Effector CD4-positive, alpha-beta T cell (primary cell): Measurements from ENCODE around the gene TIMM22.
"Not testable (repeated sequence)": the region's sequence is repeated elsewhere in the genome, so short reads cannot be mapped to it uniquely, and the experiment has no call there.

ENCODE experiments used
- DNase-seq: peaks from one replicate; pipeline ENCODE4 v3.0.0-alpha.2; 2020

TIMM22 gene

DNA sequence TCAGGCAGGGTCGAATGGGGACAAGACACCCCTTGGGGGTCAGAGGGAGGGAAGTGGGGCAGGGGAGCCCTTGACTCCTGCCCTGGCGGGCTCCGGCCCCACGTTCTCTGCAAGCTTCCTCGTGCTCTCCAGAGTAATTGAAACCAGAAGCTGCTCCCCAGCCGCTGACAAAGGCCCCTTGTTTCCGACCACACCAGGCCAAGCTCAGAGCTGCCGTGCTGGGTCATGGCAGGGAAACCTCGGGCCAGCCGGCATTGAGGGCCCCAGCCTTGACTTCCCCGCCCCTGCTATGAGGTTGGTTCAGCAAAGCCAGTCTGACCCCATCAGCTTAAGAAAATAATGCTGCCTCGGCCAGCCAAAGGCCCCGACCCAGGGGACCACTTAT lies 43.3 kb downstream of the TIMM22 start:
- DNase-seq = no peak

DNA sequence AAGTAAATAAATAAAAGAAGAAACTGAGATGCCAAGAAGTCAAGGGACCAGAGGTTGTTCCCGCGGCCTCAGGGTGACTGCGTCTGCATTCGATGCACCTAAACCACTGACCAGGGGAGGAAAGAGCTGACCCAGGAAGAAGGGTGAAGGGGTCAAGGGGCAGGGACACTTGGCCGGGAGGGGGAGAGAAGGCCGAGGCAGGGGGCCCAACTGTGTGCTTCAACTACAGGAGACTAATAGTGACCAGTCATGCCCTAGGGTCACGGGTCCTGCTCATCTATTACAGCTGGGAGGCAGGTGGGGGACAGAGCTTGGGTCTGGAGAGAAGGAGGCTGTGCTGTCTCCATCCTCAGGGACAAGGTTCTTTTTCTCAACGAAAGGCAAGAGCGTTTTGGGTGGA lies 44.8 kb downstream of the TIMM22 start:
- no peak for DNase-seq

DNA sequence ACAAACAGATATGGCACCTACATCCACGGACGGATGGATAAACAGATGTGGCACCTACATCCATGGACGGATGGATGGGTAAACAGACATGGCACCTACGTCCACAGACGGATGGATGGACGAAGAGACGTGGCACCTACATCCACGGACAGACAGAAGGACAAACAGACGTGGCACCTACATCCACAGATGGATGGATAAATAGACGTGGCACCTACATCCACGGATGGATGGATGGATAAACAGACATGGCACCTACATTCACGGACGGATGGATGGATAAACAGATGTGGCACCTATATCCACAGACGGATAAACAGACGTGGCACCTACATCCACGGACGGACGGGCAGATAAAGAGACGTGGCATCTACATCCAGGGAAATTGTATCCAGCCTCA lies 45.6 kb downstream of the TIMM22 start:
- DNase-seq = no peak

DNA sequence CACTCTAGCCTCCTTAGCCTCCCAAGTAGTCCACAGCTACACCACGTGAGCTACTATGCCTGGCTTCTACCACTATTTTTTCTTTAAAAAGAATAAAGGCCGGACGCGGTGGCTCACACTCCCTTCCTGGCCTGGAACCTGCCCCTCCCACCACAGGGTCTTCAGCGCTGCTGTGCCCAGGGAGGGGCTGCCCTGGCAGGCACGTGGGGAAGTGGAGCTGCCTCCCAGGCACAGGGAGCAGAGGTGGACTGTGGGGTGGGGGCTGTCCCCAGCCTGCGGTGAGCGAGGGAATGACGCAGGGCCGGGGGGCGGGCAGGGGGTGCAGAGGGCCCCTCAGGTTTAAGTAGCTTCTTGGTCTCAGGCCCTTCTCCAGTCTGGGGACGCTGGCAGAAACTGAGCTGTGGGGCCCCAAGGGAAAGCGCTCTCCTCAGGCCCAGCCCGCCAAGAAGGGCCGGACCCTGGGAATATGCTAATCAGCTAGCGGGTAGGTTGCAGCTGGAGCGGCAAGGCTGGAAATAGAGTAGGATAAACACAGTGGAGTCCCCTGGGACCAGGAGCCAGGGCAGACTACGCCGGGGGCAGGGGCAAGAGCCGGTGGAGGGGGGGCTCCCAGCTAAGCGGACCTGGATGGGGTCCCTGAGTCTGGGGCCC lies 46.8 kb downstream of the TIMM22 start:
- DNase-seq = no peak

DNA sequence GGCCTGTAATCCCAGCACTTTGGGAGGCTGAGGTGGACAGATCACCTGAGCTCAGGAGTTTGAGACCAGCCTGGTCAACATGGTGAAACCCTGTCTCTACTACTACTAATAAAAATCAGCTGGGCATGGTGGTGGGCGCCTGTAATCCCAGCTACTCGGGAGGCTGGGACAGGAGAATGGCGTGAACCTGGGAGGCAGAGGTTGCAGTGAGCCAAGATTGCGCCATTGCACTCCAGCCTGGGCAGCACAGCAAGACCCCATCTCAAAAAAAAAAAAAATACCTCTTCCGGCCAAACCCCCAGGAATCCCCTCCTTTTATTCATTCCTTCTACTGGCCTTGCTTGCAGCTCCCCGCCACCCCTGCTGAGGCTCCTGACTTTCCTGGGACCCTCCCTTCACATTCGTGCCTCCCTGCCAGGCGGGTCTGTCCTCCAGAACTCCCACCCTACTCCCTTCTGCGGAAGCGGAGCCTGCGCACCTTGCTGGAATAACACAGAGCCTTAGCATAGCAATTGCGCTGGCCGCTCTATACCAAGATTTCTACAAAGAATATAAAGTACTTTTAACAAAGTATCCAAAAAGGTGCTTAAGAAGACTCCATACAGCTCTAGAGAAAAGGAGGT lies 47.6 kb downstream of the TIMM22 start:
- not testable (repeated sequence) for DNase-seq

DNA sequence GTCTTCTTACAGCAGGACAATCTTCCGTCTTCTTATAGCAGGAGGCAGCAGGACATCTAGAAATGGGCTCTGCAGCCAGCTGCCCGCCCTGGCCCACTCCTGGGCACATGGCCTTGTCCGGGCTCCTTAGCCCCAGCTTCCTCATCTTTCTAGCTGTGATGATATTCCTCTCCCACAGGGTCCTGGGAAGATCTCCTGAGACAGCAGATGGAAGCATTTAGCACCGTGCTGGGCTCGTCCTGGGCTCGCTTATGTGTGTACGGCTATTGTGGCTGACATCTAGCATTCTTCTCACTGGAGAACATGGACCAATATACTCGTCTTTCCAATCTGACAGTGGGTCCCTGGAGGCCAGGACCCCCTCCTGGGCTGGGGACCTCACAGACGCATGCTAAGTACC lies 48.5 kb downstream of the TIMM22 start:
- DNase-seq = no peak

DNA sequence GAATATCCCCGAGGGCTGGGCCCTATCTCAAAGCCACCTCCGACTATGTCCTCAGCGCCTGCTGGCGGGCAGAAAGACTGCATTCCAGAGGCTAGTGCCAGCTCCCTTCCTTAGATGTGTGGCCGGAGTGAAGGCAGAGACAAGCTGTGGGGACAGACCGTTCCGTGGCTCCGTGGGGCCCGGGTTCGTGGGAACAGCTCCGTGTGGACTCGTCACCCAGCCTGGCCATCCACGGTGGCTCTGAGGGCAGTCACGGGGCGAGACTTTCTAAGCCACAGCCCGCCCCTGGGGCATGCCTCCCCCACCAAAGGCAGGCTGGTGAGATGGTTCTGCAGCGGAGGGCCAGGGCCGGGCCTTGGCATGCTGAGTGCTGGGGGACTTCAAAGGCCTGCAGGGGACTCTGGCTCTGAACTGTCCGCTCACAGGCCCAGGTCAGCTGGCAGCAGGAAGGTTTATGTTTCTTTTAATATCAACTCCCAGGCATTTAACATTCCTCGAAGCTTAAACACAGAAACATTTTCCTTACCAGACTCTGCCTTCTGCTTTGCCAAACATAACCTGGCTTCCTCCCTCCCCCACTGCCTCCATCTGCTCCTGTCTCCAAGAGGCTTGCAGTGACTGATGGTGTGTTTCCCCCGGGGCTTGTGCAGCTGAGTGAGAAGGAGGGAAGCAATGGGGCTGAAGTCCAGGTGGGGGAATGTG lies 50.4 kb downstream of the TIMM22 start:
- no peak for DNase-seq

DNA sequence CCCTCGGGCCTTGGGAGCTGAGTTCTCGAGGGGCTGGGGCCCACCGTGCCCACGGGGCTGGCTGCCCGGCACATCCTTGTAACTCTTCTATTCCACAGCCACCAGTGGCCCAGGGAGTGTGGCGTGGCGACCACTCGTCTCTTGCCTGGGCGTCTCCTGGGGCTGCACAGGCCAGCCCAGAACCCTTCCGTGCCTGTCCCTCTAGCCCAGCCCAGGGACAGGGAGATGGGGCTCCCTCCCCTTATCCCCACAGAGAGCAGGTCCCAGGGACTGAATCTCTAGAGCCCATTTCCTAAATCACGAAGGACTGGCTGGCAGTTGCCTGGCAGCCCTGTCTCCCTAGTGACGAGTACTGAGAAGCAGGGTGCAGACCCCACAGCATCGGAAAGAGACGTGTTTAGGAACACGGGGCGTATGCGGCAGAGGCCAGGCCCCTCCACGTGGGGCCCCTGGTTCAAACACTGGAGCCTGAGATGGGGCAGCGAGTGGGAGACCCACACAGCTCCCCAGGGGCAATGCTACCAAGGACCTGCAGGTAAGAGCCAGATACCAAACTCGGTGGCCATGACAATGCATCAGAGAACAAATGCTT lies 51.0 kb downstream of the TIMM22 start:
- DNase-seq = no peak

DNA sequence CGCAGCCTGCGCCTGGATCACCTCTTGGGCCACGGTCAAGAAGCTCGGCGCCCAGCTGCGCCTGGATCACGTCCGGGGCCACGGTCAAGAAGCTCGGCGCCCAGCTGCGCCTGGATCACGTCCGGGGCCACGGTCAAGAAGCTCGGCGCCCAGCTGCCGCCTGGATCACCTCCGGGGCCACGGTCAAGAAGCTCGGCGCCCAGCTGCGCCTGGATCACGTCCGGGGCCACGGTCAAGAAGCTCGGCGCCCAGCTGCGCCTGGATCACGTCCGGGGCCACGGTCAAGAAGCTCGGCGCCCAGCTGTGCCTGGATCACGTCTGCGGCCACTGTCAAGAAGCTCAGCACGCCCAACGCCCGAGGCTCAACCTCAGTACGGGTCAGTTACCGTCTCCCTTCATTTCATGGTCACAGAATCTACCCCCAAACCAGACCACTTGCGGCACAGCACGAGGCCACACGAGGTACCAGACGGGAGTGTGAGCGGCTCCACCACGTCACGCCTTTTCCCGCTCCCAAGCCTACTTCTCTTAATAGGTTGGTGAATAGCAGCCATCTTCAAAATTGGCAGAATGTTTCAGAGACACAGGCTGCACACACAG lies 51.7 kb downstream of the TIMM22 start:
- not testable (repeated sequence) for DNase-seq

DNA sequence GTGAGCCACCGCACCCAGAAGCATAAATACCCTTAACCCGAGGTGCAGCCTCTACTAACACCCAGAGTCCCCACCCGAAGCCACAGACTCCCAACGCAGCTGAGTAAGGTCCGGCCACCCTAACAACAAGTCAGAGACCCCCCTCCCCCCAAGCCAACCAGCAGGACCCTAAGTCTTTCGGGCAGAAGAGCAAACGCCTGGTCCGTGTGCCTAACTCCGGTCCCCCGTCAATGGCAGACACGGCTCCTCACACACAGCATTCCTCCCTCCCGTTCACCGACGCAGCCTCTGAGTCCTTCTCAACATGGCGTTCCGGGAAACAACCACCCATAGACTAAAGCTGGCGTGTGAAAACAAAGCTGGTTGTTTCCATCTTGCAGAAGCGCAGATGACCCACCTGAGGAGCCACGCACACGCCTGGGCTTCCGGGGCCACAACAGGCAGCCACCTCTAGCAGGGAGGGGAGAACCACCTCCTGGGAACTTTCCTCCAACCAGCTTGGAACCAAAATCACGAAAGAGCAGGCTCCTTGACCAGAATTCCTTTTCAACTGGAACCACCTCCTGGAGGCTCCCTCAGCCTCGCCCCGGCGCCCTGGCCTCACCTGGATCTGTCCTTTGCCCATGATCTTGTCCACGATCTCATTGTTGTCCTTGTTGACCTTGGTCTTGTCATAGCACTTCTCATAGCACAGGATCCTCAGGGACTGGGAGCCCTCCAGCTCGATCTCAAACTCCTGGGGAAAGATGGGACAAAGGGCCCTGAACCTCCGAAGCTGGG lies 52.7 kb downstream of the TIMM22 start:
- no peak for DNase-seq

DNA sequence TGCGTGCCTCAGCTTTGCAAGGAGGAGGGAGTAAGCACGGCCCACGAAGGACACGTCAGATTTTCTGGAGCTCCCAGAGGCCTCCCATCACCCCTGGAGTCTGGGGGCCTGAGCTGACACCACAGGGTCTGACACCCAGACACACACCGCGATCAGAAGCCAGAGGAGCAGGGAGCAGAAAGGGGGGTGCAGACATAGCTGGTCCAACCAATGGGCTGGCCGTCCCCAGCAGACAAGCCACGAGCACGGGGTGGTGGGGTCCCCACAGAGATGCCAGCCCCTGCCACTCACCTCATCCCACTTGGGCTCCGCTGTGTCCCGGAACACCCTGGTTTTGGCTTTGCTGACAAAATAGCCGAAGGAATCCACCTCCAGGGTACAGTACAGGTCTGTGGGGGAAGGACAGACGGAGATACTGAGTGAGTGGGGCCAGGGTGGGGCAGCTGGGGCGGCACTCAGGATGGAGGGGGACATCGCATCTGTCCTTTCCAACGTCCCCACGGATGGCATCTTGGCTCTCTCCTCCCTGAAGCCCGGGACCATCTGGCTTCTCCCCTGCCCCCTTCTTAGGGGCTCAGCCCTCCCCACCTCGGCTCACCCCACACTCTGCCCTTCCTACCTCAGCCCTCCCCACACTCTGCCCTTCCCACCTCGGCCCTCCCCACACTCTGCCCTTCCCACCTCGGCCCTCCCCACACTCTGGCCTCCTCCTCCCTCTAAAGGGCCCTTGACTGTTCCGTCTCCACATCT lies 53.5 kb downstream of the TIMM22 start:
- no peak for DNase-seq

DNA sequence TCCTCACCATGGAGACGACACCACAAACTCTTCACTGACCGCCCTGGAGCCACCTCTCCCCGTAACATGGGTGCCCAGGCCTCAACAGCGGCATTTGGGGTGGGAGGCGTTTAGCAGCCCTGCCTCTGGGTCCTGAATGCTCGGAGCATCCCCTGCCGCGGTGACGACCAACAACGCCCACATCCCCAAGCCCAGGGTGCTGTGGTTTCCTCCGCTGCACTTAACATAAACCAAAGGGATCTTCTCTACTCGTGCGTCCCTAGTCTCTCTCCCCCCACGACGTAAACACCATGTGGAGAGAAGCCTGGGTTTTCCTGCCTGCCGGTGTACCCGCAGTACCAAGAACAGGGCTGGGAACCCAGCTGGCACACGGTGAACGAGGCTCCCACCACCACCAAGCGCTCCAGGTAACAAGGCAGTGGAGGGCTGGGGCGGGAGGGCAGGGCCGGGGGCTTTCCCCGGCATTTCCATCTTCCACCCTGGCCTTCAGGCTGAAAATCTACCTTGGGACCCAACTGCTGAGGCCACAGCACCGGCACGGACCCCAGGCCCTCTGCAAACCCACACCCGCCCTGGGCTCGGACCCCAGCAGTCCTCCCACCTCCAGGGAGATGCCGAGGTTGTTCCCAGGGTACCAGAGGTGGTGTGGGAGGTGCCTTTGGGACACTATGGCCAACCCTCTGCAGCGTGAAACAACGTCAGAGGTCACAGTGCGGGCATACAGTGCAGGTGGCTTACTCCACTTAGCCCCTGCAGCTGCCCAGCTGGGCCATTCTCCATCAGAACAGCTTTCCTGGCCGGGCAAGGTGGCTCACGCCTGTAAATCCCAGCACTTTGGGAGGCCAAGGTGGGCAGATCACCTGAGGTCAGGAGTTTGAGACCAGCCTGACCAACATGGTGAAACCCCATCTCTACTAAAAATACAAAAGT lies 54.3 kb downstream of the TIMM22 start:
- DNase-seq = no peak
